Measurements from ENCODE around the gene STK24.
A peak's percentile ranks its signal among the peaks of the same experiment; 100 is the strongest.

The STK24 gene

GRCh38 chr13:98508280-98508679 is 68.6 kb downstream of the STK24 start:
- no peak for DNase-seq

DNA sequence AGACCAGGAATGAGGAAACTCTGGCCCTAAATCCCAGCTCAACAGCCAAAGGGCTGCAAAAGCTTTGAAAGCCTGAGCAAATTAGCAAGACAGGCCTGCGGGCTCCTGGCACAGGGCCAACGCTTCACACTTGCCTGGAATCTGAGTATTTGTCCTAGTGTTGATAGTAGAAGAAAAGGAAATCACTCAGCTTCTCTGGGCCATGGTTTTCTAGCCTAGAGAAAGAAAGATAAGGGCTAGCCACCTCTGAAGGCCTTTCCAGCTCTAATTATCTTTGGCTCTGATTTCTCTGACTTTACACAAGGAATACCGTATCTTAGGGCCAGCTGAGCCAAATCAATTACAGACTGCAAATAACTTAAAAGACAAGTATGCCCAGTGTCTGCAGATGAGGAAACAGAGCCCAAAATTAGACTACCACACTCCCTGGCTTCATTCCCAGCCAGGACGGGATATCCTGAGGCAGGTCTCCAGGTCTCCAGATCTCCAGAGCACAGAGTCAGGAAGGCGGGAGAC is 69.6 kb downstream of the STK24 start:
- no peak for DNase-seq

- no peak for DNase-seq
Measured at GRCh38 chr13:98506728-98507230, 70.1 kb downstream of the STK24 start.

GRCh38 chr13:98506322-98506721 is 70.6 kb downstream of the STK24 start:
- DNase-seq = no peak

DNA sequence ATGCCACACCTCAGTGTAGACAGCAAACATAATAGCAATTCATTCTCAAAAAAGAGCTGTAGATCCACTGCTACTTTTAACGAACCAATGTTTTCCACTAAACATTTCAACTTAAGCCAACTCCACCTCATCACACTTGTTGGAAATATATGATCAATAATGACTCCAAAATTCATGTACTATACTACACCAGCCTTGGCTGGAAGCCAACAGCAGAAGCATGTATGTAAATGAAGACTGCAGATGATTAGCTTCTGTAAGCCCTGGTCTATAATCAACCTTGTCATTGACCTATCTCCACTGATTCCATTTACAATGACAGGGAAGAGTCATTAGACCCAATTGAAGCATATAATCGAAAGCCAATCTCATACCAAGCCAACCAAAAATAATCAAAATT is 71.7 kb downstream of the STK24 start:
- DNase-seq = no peak

DNA sequence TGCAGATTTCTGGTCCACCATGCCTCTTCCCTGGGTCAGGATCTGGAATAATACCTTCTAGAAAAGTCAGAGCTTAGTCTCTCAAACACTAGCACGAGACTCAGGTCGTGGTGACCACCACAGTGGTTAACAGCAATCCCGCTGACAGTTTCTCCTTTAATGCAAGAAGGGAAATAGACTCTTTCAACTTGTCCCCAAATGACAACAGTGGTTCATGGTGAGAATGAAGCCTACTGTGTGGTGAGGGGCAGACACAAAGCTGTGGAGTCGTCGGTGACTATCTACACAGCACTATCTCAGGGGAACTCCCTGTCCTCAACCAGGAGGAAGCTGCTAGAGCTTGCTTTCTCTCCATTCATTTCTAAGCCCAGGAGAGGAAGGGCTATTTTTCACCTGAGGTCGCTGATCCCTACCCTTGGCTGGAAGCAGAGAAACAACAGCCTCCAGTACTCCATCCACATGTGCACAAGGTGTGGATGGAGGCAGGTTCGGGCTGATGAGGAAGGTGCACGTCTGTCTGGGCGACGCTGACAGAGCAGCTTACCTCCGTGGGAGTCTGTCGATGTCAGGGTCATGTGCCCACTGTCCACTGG is 72.4 kb downstream of the STK24 start:
- no peak for DNase-seq

- no peak for DNase-seq
Measured at GRCh38 chr13:98504029-98504351, 72.9 kb downstream of the STK24 start.

- DNase-seq = no peak
Measured at GRCh38 chr13:98503175-98504028, 73.5 kb downstream of the STK24 start.

DNA sequence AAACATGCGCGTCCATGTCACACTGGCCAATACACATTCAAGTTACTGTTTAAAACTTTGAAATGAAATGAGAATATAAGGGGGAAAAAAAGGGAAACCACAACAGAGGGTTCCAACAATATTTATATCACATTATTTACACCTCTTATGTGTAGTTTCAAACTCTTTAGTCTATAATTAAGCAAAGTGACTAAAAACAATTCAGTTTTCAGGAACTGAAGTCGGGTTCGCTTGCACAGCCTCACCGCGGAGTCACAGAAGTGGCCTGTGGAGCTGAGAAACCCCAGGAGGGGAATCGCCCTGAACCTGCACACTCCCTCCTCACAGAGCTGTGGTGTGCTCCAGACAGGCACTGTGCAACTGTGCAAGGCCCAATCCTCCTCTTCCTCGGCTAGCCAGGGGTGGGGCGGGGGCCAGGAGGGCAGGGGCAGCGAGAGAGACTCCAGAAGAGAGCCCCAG is 75.9 kb downstream of the STK24 start:
- DNase-seq = no peak

GRCh38 chr13:98496966-98497365 is 79.9 kb downstream of the STK24 start:
- DNase-seq = no peak

- DNase-seq = no peak
Measured at GRCh38 chr13:98496479-98496791, 80.5 kb downstream of the STK24 start.

DNA sequence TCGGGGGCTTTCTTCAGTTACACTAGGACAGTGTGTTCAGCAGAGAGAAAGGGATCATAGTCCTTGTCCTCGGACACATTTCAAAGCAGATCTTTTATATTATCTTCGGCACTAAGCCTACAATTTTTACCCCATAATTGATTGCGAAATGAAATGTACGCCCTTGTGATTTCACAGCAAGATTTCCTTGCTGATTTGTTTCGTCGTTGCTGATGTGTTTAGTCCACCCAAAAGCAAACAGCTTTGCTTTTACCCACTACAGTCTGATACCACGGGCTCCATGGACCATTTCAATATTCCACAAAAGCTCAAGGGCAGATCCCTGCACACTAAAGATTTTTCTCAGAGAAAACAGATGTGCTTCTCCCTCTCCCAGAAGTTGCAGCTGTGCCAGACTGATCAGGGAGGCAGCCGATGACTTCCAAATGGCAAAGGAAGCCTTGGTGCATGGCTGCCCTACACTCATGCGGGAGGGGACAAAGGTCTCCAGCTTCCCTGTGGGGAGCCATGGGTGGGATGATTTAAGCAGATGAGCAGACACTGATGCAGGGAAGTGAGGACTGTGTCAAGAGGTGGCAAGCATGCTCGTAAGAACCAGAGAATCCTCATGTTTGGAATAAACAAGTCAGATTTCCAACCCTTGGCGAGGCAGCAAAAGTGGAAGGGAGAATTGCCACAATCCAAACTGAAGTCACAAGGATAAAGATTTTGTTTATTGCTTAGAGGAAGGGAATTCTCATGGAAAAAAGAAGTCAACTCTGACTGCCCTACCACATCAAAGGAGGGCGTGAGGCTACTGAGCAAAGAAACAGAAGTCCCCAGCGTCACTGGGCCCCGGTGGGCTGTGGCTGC is 81.1 kb downstream of the STK24 start:
- peak; percentile 18 for DNase-seq

DNA sequence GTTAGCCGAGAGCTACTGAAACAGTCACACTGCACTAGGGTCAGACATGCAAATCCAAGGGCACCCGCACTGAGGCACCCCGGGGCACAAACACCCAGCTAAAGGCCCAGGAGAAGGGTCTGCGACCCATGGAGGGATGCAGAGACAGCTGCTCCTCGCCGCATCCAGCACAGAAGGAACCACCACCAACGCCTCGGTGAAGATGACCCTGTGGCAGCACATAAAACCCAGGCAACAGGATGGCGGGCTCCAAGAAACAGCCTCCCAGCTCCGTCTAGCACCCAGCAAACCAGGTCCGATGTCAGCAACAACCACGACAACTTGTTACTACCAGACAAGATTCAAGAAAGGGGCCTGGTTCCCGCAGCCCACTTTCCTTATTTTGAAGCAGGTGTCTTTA is 82.1 kb downstream of the STK24 start:
- no peak for DNase-seq

GRCh38 chr13:98493042-98493712 is 83.7 kb downstream of the STK24 start:
- no peak for DNase-seq

DNA sequence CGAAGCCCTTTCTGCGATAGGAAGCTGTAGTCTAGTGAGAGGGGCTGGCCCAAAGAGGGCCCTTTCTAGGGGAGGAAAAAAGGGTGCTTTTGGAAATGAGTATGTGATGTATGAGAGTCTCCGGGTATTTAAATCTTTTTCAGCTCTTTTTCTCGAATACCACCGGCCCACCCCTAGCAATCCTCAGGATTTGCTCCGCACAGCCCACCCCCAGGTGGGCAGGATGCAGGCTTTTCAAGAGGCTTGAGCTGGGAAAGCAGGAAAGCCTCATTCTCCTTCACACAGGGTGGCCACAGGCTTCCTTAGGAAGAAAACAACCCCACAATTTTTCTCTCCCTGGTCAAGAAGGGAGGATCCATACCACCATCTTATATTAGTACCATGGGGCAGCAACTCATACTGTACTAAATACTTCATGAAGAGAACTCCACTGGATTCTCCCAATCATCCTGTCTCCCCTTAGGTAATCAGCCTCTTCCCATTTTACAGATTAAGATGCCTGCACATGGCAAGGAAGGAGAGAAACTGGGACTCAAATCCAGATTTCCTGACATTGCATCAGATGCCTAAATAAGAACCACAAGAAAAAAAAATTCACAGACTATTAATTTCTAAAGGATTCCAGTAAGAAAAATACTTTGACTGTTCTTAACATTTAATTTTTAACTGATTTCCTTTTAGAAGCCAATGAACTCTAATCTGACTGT is 84.4 kb downstream of the STK24 start:
- DNase-seq = no peak

GRCh38 chr13:98490866-98491265 is 86.0 kb downstream of the STK24 start:
- DNase-seq = no peak

GRCh38 chr13:98490195-98490836 is 86.6 kb downstream of the STK24 start:
- DNase-seq = no peak

DNA sequence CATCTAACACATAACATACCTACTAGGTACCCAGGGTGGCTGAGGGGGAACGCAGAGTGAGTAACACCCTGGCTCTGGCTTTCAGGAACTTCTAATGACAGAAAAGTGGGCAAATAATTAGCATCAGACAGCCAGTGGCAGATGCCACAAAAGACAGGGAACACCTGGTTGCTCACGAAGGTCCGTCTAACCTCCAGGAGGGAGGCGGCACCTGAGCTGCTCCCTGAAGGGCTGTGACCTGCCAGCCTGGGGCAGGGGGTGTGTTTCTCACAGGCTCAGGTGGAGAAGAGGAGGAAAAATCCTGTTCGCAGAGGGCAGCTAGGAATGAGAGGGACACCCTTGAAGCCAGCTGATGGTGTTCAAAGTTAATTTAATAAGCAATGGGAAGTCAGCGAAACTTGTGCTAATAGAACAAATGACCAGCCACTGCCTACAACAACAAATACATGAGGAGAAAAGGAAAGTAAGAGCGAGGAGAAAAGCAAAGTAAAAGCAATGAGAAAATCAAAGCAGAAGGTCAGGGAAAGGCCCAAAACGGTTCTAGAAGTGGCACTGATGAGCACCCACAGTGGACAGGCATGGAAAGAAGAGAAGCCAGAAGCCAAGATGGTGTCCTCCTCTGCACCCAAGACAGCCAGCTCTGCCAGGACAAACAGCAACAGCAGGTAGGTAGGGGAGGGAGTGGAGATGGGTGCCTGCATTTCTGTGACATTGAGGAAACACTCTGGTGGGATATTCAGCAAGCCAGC is 87.3 kb downstream of the STK24 start:
- DNase-seq = no peak

DNA sequence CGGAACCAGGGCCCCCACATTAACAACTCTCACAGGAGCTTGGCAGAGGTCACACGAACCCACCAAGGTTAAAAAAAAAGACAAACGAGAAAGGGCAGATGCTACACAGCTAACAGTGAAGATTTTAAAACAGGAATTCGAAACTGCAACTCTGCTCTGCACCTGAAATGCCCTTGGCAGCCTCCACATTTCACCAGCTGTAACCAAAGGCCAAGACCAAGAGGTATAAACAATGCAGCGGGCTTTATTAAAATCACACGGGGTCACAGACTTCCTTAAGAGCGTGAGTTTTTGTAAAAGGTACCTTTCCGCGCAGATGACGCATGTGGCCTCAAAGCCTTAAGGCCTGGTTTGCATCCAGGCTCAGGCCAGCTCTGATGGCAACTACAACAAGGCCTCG is 88.2 kb downstream of the STK24 start:
- DNase-seq = no peak

GRCh38 chr13:98487522-98487921 is 89.4 kb downstream of the STK24 start:
- DNase-seq = no peak

- no peak for DNase-seq
Measured at GRCh38 chr13:98487016-98487415, 89.9 kb downstream of the STK24 start.

All from stimulated activated naive CD4-positive, alpha-beta T cell treated with Interleukin-2 at 50 U/mL for 16 hours (primary cell).